Chondrocyte (in vitro differentiated cells): Measurements from ENCODE around the gene KCTD17. TPM values are rescaled to one million over a fixed set of nuclear protein-coding genes. Genes with fewer than 3 reads are reported as not detected.
"Not testable (repeated sequence)": the region's sequence is repeated elsewhere in the genome, so short reads cannot be mapped to it uniquely, and the experiment has no call there.

Experiments used
- DNase-seq: peaks from one replicate; pipeline ENCODE4 v3.0.0; 2021; ENCODE audit warnings: mixed read lengths, low spot score
- H3K27ac Mint-ChIP-seq: one replicate; pipeline ENCODE4 v1.8.0; 2021; ENCODE audit warnings: mild to moderate bottlenecking, moderate library complexity, mixed read lengths; ENCODE audit not compliant: unreplicated experiment
- H3K27me3 Mint-ChIP-seq: 2 replicates; pipeline ENCODE4 v1.8.0; 2021; ENCODE audit warnings: low read depth, mixed read lengths
- H3K36me3 Mint-ChIP-seq: 2 replicates; pipeline ENCODE4 v1.8.0; 2021; ENCODE audit warnings: low read depth, mixed read lengths
- H3K4me1 Mint-ChIP-seq: 2 replicates; pipeline ENCODE4 v1.8.0; 2021; ENCODE audit warnings: low read depth, mild to moderate bottlenecking, mixed read lengths
- H3K4me3 Mint-ChIP-seq: one replicate; pipeline ENCODE4 v1.8.0; 2021; ENCODE audit warnings: mild to moderate bottlenecking, moderate library complexity, mixed read lengths; ENCODE audit not compliant: unreplicated experiment
- H3K9me3 Mint-ChIP-seq: 2 replicates; pipeline ENCODE4 v1.8.0; 2021; ENCODE audit warnings: low read depth, mixed read lengths
- CTCF ChIP-seq: fragments of 200-600 bp; sonication (generic); IDR thresholded peaks from 2 replicates; pipeline ENCODE4 v1.5.0; 2021; ENCODE audit warnings: antibody characterized with exemption, mild to moderate bottlenecking, moderate library complexity
- total RNA-seq: library from RNA; stranded (reverse); gene quantifications from 3 replicates; pipeline ENCODE4 v1.2.1, GENCODE V29; 2021

Gene KCTD17
- total RNA-seq, 1 donor from 2014 or later = 33.0 TPM

- no peak overlapping the region for H3K27ac Mint-ChIP-seq
- no peak overlapping the region for H3K4me3 Mint-ChIP-seq
- no peaks in the 10 kb centered on the region for H3K9me3 Mint-ChIP-seq
- H3K36me3 Mint-ChIP-seq = no peaks in the 10 kb centered on the region
- TF ChIP-seq CTCF = no peak
- H3K4me1 Mint-ChIP-seq = no peaks in the 10 kb centered on the region
- DNase-seq = no peak
- H3K27me3 Mint-ChIP-seq = peaks cover 30% of the 10 kb centered on the region
Measured at GRCh38 chr22:37068859-37069258, 17.3 kb downstream of the KCTD17 start.

GRCh38 chr22:37069319-37069718 lies 17.8 kb downstream of the KCTD17 start:
- Mint-ChIP-seq H3K4me3 (no peak overlapping the region), H3K4me1 (no peaks in the 10 kb centered on the region), H3K9me3 (no peaks in the 10 kb centered on the region), H3K27ac (no peak overlapping the region), H3K36me3 (no peaks in the 10 kb centered on the region), H3K27me3 (peaks cover 32% of the 10 kb centered on the region)
- no peak for TF ChIP-seq CTCF
- DNase-seq = no peak

- no peaks in the 10 kb centered on the region for H3K4me1 Mint-ChIP-seq
Measured at GRCh38 chr22:37069719-37070118, 18.2 kb downstream of the KCTD17 start.

GRCh38 chr22:37070334-37070733 lies 18.8 kb downstream of the KCTD17 start:
- DNase-seq = no peak
- Mint-ChIP-seq H3K9me3 (no peaks in the 10 kb centered on the region), H3K27me3 (peaks cover 41% of the 10 kb centered on the region), H3K4me1 (no peaks in the 10 kb centered on the region), H3K4me3 (no peak overlapping the region), H3K27ac (no peak overlapping the region), H3K36me3 (no peaks in the 10 kb centered on the region)
- TF ChIP-seq CTCF = no peak

More at GRCh38 chr22:37069719-37070118, 18.2 kb downstream of the KCTD17 start:
- TF ChIP-seq CTCF = no peak
- Mint-ChIP-seq H3K36me3 (no peaks in the 10 kb centered on the region), H3K4me3 (no peak overlapping the region), H3K27me3 (peaks cover 36% of the 10 kb centered on the region), H3K27ac (no peak overlapping the region), H3K9me3 (no peaks in the 10 kb centered on the region)
- no peak for DNase-seq

- H3K27me3 Mint-ChIP-seq = peaks cover 45% of the 10 kb centered on the region
- DNase-seq = no peak
Measured at GRCh38 chr22:37070744-37071143, 19.2 kb downstream of the KCTD17 start.

GRCh38 chr22:37071850-37072592 lies 20.5 kb downstream of the KCTD17 start:
- H3K4me3 Mint-ChIP-seq, H3K4me1 Mint-ChIP-seq, H3K27ac Mint-ChIP-seq: not testable (repeated sequence)

More at GRCh38 chr22:37070744-37071143, 19.2 kb downstream of the KCTD17 start:
- Mint-ChIP-seq H3K27ac (no peak overlapping the region), H3K4me1 (no peaks in the 10 kb centered on the region), H3K36me3 (no peaks in the 10 kb centered on the region), H3K9me3 (no peaks in the 10 kb centered on the region), H3K4me3 (no peak overlapping the region)
- TF ChIP-seq CTCF = no peak

More at GRCh38 chr22:37071850-37072592, 20.5 kb downstream of the KCTD17 start:
- peaks cover 51% of the 10 kb centered on the region for H3K27me3 Mint-ChIP-seq
- not testable (repeated sequence) for DNase-seq, H3K9me3 Mint-ChIP-seq, H3K36me3 Mint-ChIP-seq
